Measurements from ENCODE around the gene PEX1.
"Not testable (repeated sequence)": the region's sequence is repeated elsewhere in the genome, so short reads cannot be mapped to it uniquely, and the experiment has no call there.

The PEX1 gene

GRCh38 chr7:92478095-92478494, 50.2 kb downstream of the PEX1 start:
- ChIA-PET POLR2A (no interaction called here), CTCF (no interaction called here)
- H3K36me3 ChIP-seq (ENCODE audit: control insufficient read depth in 2 of 2, insufficient read depth in 1 of 2, low read length in 2 of 2), result no peaks in the 10 kb centered on the region
- no peak overlapping the region for H3K27ac ChIP-seq (ENCODE audit: extremely low read depth, low read depth, low read length)
- TF ChIP-seq PRDM10 (tag by site-specific recombination; IDR thresholded peaks at IDR 0.05) (no peak), ZNF324 (tag by site-specific recombination; IDR thresholded peaks at IDR 0.05) (no peak), ZNF600 (tag by site-specific recombination; IDR thresholded peaks at IDR 0.05) (no peak), RBAK (tag by site-specific recombination; IDR thresholded peaks at IDR 0.05) (no peak), ZNF529 (tag by site-specific recombination; IDR thresholded peaks at IDR 0.05; ENCODE audit: insufficient replicate concordance) (no peak), ZNF677 (tag by site-specific recombination; IDR thresholded peaks at IDR 0.05) (no peak), SP7 (tag by site-specific recombination; IDR thresholded peaks at IDR 0.05) (no peak), ZNF548 (tag by site-specific recombination; IDR thresholded peaks at IDR 0.05) (no peak), ZNF280C (tag by site-specific recombination; IDR thresholded peaks at IDR 0.05) (no peak)
- no peaks in the 10 kb centered on the region for H3K4me1 ChIP-seq (ENCODE audit: control insufficient read depth, insufficient read depth, low read length)
- H3K4me3 ChIP-seq (ENCODE audit: low read depth, low read length), result no peak overlapping the region
- no peaks in the 10 kb centered on the region for H3K9me3 ChIP-seq (ENCODE audit: control insufficient read depth, insufficient read depth, low read depth, low read length)

- H3K4me1 ChIP-seq (ENCODE audit: control insufficient read depth, insufficient read depth, low read length); H3K27ac ChIP-seq (ENCODE audit: extremely low read depth, low read depth, low read length); H3K36me3 ChIP-seq (ENCODE audit: control insufficient read depth in 2 of 2, insufficient read depth in 1 of 2, low read length in 2 of 2); H3K9me3 ChIP-seq (ENCODE audit: control insufficient read depth, insufficient read depth, low read depth, low read length); H3K4me3 ChIP-seq (ENCODE audit: low read depth, low read length); POLR2A ChIA-PET: not testable (repeated sequence)
- CTCF ChIA-PET, result interaction anchor here (1.3 kb wide), 1 partner anchor 17 kb away, joined by 5 read pairs; no protein-coding TSS in a partner anchor
Measured at GRCh38 chr7:92477681-92478080, 50.6 kb downstream of the PEX1 start, which contains the start of gene ERVW-1. ERVW-1 (minus strand) TSS chr7:92477946; CDS start chr7:92470381, 7,565 bp downstream.

- H3K9me3 ChIP-seq (ENCODE audit: control insufficient read depth, insufficient read depth, low read depth, low read length); H3K4me1 ChIP-seq (ENCODE audit: control insufficient read depth, insufficient read depth, low read length); H3K27ac ChIP-seq (ENCODE audit: extremely low read depth, low read depth, low read length); H3K4me3 ChIP-seq (ENCODE audit: low read depth, low read length); H3K36me3 ChIP-seq (ENCODE audit: control insufficient read depth in 2 of 2, insufficient read depth in 1 of 2, low read length in 2 of 2): not testable (repeated sequence)
- POLR2A ChIA-PET, result interaction anchor here (0.5 kb wide), 1 partner anchor 22 kb away, joined by 7 read pairs; no protein-coding TSS in a partner anchor
- CTCF ChIA-PET, result interaction anchor here (0.7 kb wide), 1 partner anchor 20 kb away, joined by 3 read pairs; no protein-coding TSS in a partner anchor
Measured at GRCh38 chr7:92475851-92476590, 52.3 kb downstream of the PEX1 start.

- H3K36me3 ChIP-seq (ENCODE audit: control insufficient read depth in 2 of 2, insufficient read depth in 1 of 2, low read length in 2 of 2); H3K4me1 ChIP-seq (ENCODE audit: control insufficient read depth, insufficient read depth, low read length); H3K27ac ChIP-seq (ENCODE audit: extremely low read depth, low read depth, low read length); H3K9me3 ChIP-seq (ENCODE audit: control insufficient read depth, insufficient read depth, low read depth, low read length); H3K4me3 ChIP-seq (ENCODE audit: low read depth, low read length): not testable (repeated sequence)
- POLR2A ChIA-PET, result interaction anchor here (0.5 kb wide), 1 partner anchor 23 kb away, joined by 7 read pairs; no protein-coding TSS in a partner anchor
- CTCF ChIA-PET, result interaction anchor here (0.7 kb wide), 1 partner anchor 750 kb away, joined by 3 read pairs; no protein-coding TSS in a partner anchor
Measured at GRCh38 chr7:92475261-92475770, 53.0 kb downstream of the PEX1 start.

GRCh38 chr7:92473989-92474388, 54.3 kb downstream of the PEX1 start:
- POLR2A ChIA-PET; H3K9me3 ChIP-seq (ENCODE audit: control insufficient read depth, insufficient read depth, low read depth, low read length); CTCF ChIA-PET; H3K27ac ChIP-seq (ENCODE audit: extremely low read depth, low read depth, low read length); H3K4me3 ChIP-seq (ENCODE audit: low read depth, low read length); H3K4me1 ChIP-seq (ENCODE audit: control insufficient read depth, insufficient read depth, low read length); H3K36me3 ChIP-seq (ENCODE audit: control insufficient read depth in 2 of 2, insufficient read depth in 1 of 2, low read length in 2 of 2): not testable (repeated sequence)

GRCh38 chr7:92468589-92468988, 59.7 kb downstream of the PEX1 start:
- H3K27ac ChIP-seq (ENCODE audit: extremely low read depth, low read depth, low read length); CTCF ChIA-PET; H3K4me1 ChIP-seq (ENCODE audit: control insufficient read depth, insufficient read depth, low read length); H3K4me3 ChIP-seq (ENCODE audit: low read depth, low read length); POLR2A ChIA-PET; H3K36me3 ChIP-seq (ENCODE audit: control insufficient read depth in 2 of 2, insufficient read depth in 1 of 2, low read length in 2 of 2); H3K9me3 ChIP-seq (ENCODE audit: control insufficient read depth, insufficient read depth, low read depth, low read length): not testable (repeated sequence)
